ENCODE results near the gene MMP2. TPM values are rescaled to one million over a fixed set of nuclear protein-coding genes. Genes with fewer than 3 reads are reported as not detected.
A peak's percentile ranks its signal among the peaks of the same experiment; 100 is the strongest.

The MMP2 gene
- total RNA-seq, 1 donor from 2014 or later, result 153 TPM

DNA sequence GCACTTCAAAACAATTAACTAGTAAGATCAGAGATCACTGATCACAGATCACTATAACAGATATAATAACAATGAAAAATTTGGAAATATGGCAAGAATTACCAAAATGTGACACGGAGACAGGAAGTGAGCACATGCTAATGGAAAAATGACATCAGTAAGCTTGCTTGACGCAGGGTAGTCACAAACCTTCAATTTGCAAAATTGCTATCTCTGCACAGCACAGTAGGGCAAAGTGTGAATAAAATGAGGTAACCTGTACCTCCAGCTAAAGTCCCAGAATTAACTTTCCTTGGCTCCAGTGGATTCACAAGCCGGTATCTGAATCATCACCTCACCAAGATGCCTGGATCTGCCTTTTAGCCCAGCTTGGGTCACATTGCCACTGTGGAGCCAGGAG is 4.2 kb upstream of the MMP2 start:
- H3K4me3 Mint-ChIP-seq, result no peak overlapping the region
- no peak overlapping the region for H3K27ac Mint-ChIP-seq (ENCODE audit: unreplicated experiment)
- H3K36me3 Mint-ChIP-seq (ENCODE audit: low read depth), result no peaks in the 10 kb centered on the region
- peaks cover 12% of the 10 kb centered on the region for H3K27me3 Mint-ChIP-seq (ENCODE audit: low read depth)
- no peak for DNase-seq (ENCODE audit: low read depth, low spot score)
- no peak for TF ChIP-seq CTCF (conservative IDR thresholded peaks at IDR 0.05)
- no peaks in the 10 kb centered on the region for H3K9me3 Mint-ChIP-seq
- H3K4me1 Mint-ChIP-seq, result peaks cover 11% of the 10 kb centered on the region

GRCh38 chr16:55475919-55476318 is 3.1 kb upstream of the MMP2 start:
- H3K27ac Mint-ChIP-seq (ENCODE audit: unreplicated experiment), result no peak overlapping the region
- no peak for TF ChIP-seq CTCF (conservative IDR thresholded peaks at IDR 0.05)
- peak overlapping the region; percentile 17 for H3K4me3 Mint-ChIP-seq
- H3K4me1 Mint-ChIP-seq, result peaks cover 22% of the 10 kb centered on the region
- no peak for DNase-seq (ENCODE audit: low read depth, low spot score)
- no peaks in the 10 kb centered on the region for H3K36me3 Mint-ChIP-seq (ENCODE audit: low read depth)
- H3K9me3 Mint-ChIP-seq, result no peaks in the 10 kb centered on the region
- H3K27me3 Mint-ChIP-seq (ENCODE audit: low read depth), result peaks cover 12% of the 10 kb centered on the region

DNA sequence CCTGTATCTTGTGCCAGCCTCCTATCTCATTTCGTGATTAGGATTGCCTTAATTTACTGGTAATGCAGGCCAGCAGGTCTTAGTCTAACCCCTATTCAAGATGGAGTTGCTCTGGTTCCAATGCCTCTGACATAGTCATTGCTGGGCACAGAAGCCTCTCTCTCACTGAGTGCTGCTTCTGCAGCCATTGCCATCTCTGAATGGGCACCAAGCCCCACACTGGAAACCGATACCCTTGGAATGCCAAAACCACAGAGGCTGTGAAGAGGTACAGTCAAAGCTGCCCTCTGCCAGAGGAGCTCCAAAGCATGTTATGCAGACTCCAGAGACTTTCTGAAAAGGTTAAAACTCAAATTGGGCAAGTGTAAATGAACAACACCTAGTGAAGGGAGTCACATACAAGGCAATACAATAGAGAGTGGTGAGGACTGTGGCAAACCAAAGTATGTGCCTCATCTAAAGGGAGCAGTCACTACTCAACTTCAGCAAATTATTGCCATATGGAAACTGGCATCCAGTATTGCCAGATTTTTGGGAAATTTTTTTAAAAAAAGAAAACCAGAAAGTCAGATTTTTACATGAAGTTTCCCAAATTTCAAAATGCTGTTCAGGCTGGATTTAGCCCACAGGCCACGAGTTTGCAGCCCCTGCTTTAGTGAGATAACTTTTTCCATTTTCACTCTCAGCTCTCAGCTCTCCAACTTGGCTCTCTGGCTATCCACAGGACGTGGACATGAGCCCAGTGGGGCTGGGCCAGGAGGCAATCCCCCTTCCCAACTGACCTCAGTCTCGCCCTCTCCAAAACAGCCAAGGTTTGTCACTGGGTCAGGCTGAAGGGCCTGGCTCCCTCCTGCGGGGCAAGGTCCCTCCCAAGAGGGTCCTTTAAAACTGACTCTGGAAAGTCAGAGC is 2.1 kb upstream of the MMP2 start:
- no peak overlapping the region for H3K27ac Mint-ChIP-seq (ENCODE audit: unreplicated experiment)
- TF ChIP-seq CTCF (conservative IDR thresholded peaks at IDR 0.05), result no peak
- no peaks in the 10 kb centered on the region for H3K9me3 Mint-ChIP-seq
- H3K4me3 Mint-ChIP-seq, result peak overlapping the region; percentile 48
- H3K27me3 Mint-ChIP-seq (ENCODE audit: low read depth), result peaks cover 12% of the 10 kb centered on the region
- no peak for DNase-seq (ENCODE audit: low read depth, low spot score)
- peaks cover 25% of the 10 kb centered on the region for H3K4me1 Mint-ChIP-seq
- H3K36me3 Mint-ChIP-seq (ENCODE audit: low read depth), result no peaks in the 10 kb centered on the region

GRCh38 chr16:55477736-55478135 is 1.3 kb upstream of the MMP2 start:
- Mint-ChIP-seq H3K27ac (ENCODE audit: unreplicated experiment) (no peak overlapping the region), H3K4me3 (peak overlapping the region; percentile 45), H3K36me3 (ENCODE audit: low read depth) (peaks cover under 1% of the 10 kb centered on the region), H3K4me1 (peaks cover 25% of the 10 kb centered on the region), H3K9me3 (no peaks in the 10 kb centered on the region), H3K27me3 (ENCODE audit: low read depth) (peaks cover 12% of the 10 kb centered on the region)
- no peak for DNase-seq (ENCODE audit: low read depth, low spot score)
- no peak for TF ChIP-seq CTCF (conservative IDR thresholded peaks at IDR 0.05)

GRCh38 chr16:55479430-55480140 is 587 bp downstream of the MMP2 start:
- TF ChIP-seq CTCF (conservative IDR thresholded peaks at IDR 0.05), result no peak
- H3K27ac Mint-ChIP-seq (ENCODE audit: unreplicated experiment), result peak overlapping the region; percentile 94
- H3K36me3 Mint-ChIP-seq (ENCODE audit: low read depth), result peaks cover 14% of the 10 kb centered on the region
- peaks cover 12% of the 10 kb centered on the region for H3K27me3 Mint-ChIP-seq (ENCODE audit: low read depth)
- H3K4me3 Mint-ChIP-seq, result peak overlapping the region; percentile 98
- peaks cover under 1% of the 10 kb centered on the region for H3K9me3 Mint-ChIP-seq
- peak; percentile 34 for DNase-seq (ENCODE audit: low read depth, low spot score)
- peaks cover 25% of the 10 kb centered on the region for H3K4me1 Mint-ChIP-seq
